Measurements from ENCODE around the gene GOLGA2.
A peak's percentile ranks its signal among the peaks of the same experiment; 100 is the strongest.

Gene GOLGA2, protein sequence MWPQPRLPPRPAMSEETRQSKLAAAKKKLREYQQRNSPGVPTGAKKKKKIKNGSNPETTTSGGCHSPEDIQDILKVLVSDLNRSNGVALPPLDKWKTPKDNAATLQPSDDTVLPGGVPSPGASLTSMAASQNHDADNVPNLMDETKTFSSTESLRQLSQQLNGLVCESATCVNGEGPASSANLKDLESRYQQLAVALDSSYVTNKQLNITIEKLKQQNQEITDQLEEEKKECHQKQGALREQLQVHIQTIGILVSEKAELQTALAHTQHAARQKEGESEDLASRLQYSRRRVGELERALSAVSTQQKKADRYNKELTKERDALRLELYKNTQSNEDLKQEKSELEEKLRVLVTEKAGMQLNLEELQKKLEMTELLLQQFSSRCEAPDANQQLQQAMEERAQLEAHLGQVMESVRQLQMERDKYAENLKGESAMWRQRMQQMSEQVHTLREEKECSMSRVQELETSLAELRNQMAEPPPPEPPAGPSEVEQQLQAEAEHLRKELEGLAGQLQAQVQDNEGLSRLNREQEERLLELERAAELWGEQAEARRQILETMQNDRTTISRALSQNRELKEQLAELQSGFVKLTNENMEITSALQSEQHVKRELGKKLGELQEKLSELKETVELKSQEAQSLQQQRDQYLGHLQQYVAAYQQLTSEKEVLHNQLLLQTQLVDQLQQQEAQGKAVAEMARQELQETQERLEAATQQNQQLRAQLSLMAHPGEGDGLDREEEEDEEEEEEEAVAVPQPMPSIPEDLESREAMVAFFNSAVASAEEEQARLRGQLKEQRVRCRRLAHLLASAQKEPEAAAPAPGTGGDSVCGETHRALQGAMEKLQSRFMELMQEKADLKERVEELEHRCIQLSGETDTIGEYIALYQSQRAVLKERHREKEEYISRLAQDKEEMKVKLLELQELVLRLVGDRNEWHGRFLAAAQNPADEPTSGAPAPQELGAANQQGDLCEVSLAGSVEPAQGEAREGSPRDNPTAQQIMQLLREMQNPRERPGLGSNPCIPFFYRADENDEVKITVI

DNA sequence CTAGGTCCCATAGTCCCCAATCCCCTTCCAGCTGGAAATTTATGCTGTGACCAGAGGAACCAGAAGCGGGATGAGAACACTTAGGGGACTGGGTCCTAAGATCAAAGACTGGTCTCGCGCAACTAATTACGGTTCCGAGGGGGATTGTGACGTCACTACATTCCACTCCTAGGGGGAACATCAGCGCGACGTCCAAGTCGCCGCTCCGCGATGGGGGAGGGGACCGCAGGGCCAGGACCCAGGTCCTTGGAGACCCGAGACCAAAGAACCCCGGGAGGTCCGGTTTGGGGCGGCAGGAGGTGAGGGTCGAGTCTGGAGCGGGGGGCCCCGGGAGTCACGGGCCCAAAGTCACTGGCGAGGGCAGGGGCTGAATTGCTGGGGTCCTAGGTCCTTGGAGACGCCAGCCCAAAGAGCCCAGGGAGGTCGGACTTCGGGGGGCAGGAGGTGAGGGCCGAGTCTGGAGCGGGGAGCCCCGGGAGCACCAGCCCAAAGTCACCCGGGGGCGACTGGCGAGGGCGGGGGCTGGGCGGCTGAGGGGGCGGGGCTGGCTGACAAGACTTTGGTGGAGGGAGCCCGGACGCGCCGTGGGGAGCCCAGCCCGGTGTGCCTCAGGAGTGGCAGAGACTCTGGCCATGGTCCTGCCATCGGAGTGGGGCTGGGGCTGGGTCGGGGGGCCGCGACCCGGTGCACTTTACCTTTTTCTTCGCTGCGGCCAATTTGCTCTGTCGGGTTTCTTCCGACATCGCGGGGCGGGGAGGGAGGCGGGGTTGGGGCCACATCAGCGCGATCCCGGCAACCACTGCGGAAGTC is at the start of gene GOLGA2:
Gene GOLGA2 (minus strand): TSS at position 810 of the 810 bp plus-strand sequence. CDS start 31 bp downstream, at position 779.
- peaks cover 23% of the 10 kb centered on the region for H3K36me3 Mint-ChIP-seq (ENCODE audit: low read depth)
- TF ChIP-seq, protein P1, sequence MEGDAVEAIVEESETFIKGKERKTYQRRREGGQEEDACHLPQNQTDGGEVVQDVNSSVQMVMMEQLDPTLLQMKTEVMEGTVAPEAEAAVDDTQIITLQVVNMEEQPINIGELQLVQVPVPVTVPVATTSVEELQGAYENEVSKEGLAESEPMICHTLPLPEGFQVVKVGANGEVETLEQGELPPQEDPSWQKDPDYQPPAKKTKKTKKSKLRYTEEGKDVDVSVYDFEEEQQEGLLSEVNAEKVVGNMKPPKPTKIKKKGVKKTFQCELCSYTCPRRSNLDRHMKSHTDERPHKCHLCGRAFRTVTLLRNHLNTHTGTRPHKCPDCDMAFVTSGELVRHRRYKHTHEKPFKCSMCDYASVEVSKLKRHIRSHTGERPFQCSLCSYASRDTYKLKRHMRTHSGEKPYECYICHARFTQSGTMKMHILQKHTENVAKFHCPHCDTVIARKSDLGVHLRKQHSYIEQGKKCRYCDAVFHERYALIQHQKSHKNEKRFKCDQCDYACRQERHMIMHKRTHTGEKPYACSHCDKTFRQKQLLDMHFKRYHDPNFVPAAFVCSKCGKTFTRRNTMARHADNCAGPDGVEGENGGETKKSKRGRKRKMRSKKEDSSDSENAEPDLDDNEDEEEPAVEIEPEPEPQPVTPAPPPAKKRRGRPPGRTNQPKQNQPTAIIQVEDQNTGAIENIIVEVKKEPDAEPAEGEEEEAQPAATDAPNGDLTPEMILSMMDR (IDR thresholded peaks at IDR 0.05; ENCODE audit: unreplicated experiment in 3 of 3): no peak
- H3K4me1 Mint-ChIP-seq: peaks cover 39% of the 10 kb centered on the region
- peaks cover 4% of the 10 kb centered on the region for H3K27me3 Mint-ChIP-seq (ENCODE audit: low read depth)
- H3K9me3 Mint-ChIP-seq: no peaks in the 10 kb centered on the region
- H3K27ac Mint-ChIP-seq: peak within 1 kb of the TSS; percentile 92 to 97 (median 96)
- peak within 1 kb of the TSS; percentile 96 to 98 (median 98) for H3K4me3 Mint-ChIP-seq

DNA sequence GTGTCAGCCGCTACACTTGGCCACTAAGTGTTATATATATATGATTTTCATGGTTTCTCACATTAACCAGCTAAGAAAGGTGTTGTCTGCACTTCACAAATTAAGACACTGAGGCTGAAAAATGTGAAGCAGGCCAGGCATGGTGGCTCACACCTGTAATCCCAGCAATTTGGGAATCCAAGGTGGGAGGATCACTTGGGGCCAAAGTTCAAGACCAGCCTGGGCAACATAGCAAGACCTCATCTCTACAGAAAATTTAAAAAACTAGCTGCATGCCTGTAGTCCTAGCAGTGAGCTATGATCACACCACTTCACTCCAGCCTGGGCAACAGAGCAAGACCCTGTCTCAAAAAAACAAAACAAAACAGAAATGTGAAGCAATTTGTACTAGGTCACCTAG is 48.6 kb upstream of the GOLGA2 start:
- Mint-ChIP-seq H3K9me3 (no peaks in the 10 kb centered on the region), H3K27ac (peak overlapping the region in 1 of 3 experiments; percentile 71), H3K4me1 (peaks cover 13% of the 10 kb centered on the region), H3K27me3 (ENCODE audit: low read depth) (no peaks in the 10 kb centered on the region), H3K36me3 (ENCODE audit: low read depth) (peaks cover 20% of the 10 kb centered on the region), H3K4me3 (peak overlapping the region; percentile 91 to 98 (median 94))
- TF ChIP-seq, protein P1 (IDR thresholded peaks at IDR 0.05; ENCODE audit: unreplicated experiment in 3 of 3): no peak

DNA sequence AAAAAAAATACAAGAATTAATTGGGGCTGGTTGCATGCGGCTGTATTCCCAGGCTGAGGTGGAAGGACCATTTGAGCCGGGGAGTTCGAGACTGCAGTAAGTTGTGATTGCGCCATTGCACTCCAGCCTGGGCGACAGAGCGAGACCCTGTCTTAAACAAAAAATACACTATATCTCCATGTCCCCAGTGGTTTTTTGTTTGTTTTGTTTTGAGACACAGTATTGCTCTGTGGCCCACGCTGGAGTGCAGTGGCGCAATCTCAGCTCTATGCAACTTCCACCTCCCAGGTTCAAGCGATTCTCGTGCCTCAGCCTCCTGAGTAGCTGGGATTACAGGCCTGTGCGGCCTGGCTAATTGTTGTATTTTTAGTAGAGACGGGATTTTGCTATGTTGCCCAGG is 48.0 kb upstream of the GOLGA2 start:
- Mint-ChIP-seq H3K27ac (peak overlapping the region; percentile 48 to 99 (median 99)), H3K27me3 (ENCODE audit: low read depth) (no peaks in the 10 kb centered on the region), H3K9me3 (no peaks in the 10 kb centered on the region), H3K4me1 (peaks cover 13% of the 10 kb centered on the region), H3K4me3 (peak overlapping the region; percentile 91 to 98 (median 94)), H3K36me3 (ENCODE audit: low read depth) (peaks cover 20% of the 10 kb centered on the region)
- TF ChIP-seq, protein P1 (IDR thresholded peaks at IDR 0.05; ENCODE audit: unreplicated experiment in 3 of 3): no peak

DNA sequence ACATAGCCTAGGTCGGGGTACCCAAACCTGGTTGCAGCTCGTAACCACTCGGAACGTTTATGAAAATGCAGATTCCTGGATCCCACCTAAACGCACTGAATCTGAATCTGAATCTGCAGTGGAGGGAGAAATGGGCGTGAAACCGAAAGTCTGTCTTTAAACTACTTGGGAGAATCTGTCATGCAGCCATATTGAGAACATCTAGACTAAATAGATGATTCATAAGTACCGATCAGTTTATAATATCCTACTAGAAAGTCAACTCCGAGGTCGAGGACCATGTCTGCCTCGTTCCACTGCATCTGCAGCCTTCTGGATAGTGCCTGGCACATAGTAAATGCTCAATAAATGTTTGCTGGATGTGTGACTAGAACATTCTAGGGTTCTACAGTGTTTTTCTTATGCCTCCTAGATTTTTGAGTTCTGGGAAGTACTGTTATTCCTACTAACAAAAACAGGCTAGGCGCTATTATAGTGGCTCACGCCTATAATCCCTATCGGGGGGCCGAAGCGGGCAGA is 47.5 kb upstream of the GOLGA2 start:
- Mint-ChIP-seq H3K9me3 (no peaks in the 10 kb centered on the region), H3K27me3 (ENCODE audit: low read depth) (no peaks in the 10 kb centered on the region), H3K4me3 (peak overlapping the region; percentile 91 to 98 (median 94)), H3K36me3 (ENCODE audit: low read depth) (peaks cover 20% of the 10 kb centered on the region), H3K4me1 (peaks cover 13% of the 10 kb centered on the region), H3K27ac (peak overlapping the region; percentile 99 to 100 (median 99))
- TF ChIP-seq, protein P1 (IDR thresholded peaks at IDR 0.05; ENCODE audit: unreplicated experiment in 3 of 3): no peak
